ENCODE measurements around the gene CCNG2.

DNA sequence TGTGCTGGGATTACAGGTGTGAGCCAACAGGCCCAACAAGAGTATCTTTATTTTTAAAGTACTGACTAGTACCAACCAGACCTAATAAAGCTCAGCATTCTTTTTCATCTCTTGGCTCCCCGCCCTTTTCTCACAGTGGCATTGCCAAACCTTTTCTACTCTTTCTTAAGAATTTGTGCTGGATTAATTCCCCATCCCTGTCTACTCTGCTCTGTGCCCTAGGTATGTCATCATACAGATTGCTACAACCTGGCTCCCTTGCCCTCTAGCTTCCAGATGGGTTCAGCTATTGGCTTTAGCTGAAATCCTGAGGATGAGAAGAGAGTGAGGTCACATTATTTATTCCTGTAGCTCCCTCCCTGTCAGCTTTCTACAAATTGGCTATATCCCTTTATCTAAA lies 46.3 kb upstream of the CCNG2 start:
- TF ChIP-seq CTCF (IDR thresholded peaks at IDR 0.05 in 4 of 5, conservative IDR thresholded peaks at IDR 0.05 in 1 of 5) (no peak), POLR2A (IDR thresholded peaks at IDR 0.05) (no peak)

Data from gastrocnemius medialis (tissue), 4 donors.